Neural progenitor cell (in vitro differentiated cells): ENCODE data around the gene SSBP2.

Source experiments
- EZH2 ChIP-seq: fragments of 200-600 bp; sonication (generic); IDR thresholded peaks from 2 replicates; pipeline ENCODE4 v1.6.1; 2017; ENCODE audit warnings: antibody characterized with exemption, mild to moderate bottlenecking, moderate library complexity
- EZH2phosphoT487 ChIP-seq: fragments of 200-600 bp; sonication (generic); IDR thresholded peaks from 2 replicates; pipeline ENCODE4 v1.6.1; 2017; ENCODE audit warnings: antibody characterized with exemption
- TF ChIP-seq, protein P1 (sequence below): fragments of 200-600 bp; sonication (generic); IDR thresholded peaks from 2 replicates; pipeline ENCODE4 v1.5.1; 2017; ENCODE audit warnings: antibody characterized with exemption, mild to moderate bottlenecking

DNA sequence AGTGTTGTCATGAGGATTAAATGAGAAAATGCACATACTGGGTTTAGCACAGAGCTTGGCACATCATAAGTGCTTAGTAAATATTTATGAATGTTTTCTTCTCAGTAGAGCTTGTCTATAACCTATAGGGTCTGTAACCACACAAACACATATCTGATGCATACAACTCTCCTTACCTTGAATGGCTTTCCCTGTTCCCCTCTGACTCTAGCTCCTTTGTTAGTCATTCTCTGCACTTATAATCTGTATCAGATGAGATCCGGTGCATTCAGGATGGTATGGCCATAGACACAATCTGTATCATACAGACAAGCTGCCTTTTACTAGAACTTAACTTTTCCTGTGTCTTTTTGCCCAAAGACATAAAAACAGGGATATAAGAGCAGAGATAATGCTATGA lies 11.1 kb upstream of the SSBP2 start:
- TF ChIP-seq, protein P1, sequence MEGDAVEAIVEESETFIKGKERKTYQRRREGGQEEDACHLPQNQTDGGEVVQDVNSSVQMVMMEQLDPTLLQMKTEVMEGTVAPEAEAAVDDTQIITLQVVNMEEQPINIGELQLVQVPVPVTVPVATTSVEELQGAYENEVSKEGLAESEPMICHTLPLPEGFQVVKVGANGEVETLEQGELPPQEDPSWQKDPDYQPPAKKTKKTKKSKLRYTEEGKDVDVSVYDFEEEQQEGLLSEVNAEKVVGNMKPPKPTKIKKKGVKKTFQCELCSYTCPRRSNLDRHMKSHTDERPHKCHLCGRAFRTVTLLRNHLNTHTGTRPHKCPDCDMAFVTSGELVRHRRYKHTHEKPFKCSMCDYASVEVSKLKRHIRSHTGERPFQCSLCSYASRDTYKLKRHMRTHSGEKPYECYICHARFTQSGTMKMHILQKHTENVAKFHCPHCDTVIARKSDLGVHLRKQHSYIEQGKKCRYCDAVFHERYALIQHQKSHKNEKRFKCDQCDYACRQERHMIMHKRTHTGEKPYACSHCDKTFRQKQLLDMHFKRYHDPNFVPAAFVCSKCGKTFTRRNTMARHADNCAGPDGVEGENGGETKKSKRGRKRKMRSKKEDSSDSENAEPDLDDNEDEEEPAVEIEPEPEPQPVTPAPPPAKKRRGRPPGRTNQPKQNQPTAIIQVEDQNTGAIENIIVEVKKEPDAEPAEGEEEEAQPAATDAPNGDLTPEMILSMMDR, result no peak
- TF ChIP-seq EZH2 (no peak), EZH2phosphoT487 (no peak)
